MG63 (cell line): ENCODE measurements around the gene PACS1. TPM values are rescaled to one million over a fixed set of nuclear protein-coding genes. Genes with fewer than 3 reads are reported as not detected.
"Not testable (repeated sequence)": the region's sequence is repeated elsewhere in the genome, so short reads cannot be mapped to it uniquely, and the experiment has no call there.

Experiments
- DNase-seq: peaks from one replicate; pipeline ENCODE4 v3.0.0-alpha.2; 2020
- H3K27me3 ChIP-seq: fragments of 250-450 bp; sonication (Bioruptor Pico); 2 replicates; pipeline ENCODE4 v1.5.1; 2020; ENCODE audit warnings: mild to moderate bottlenecking, moderate library complexity
- H3K36me3 ChIP-seq: fragments of 250-450 bp; sonication (Bioruptor Pico); 2 replicates; pipeline ENCODE4 v1.5.1; 2020; ENCODE audit warnings: mild to moderate bottlenecking, moderate library complexity
- H3K4me3 ChIP-seq: fragments of 250-450 bp; sonication (Bioruptor Pico); 2 replicates; pipeline ENCODE4 v1.5.1; 2020; ENCODE audit warnings: mild to moderate bottlenecking, moderate library complexity
- H3K9me3 ChIP-seq: fragments of 250-450 bp; sonication (Bioruptor Pico); 2 replicates; pipeline ENCODE4 v1.5.1; 2020; ENCODE audit warnings: mild to moderate bottlenecking, moderate library complexity
- total RNA-seq: library from RNA; depleted of rRNA; stranded (reverse); fragments of >200 nt; shearing (Covaris generic); gene quantifications from 2 replicates; pipeline ENCODE4 v1.2.3, GENCODE V29; 2014; ENCODE audit warnings: low replicate concordance

Gene PACS1
- total RNA-seq, 1 experiment from 2014 or later, result 11.2 TPM

DNA sequence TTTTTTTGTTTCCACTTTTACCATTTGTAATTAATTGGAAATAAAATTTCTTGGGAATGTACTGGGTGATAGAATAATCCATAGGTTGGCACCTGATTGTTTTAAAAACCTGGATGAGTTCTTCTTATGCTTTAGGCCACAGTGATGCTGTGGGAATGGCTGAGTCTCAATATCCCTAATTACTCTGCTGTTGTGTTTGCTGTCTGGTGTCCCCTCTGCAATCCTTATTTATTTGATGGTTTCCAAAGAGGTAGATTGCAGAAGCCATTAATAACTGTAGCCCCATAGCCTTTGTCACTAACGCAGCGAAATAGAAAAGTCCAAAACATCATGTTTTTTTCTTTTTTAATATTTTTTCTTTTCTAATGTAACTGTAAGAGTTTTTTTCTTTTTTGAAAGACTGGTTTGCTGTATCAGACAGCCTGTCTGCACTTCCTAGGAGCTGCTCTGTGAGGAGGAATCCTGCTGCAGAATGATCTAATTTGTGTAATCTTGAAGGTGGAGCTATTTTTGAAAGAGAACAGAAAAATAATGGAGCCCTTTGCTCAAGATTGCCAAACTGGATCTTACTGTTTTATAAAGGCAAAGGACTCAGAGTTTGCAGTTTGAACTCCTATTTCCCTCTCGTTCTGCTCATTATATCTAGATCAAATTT lies 14.9 kb downstream of the PACS1 start:
- no peak for DNase-seq
- H3K4me3 ChIP-seq, result no peak overlapping the region
- H3K27me3 ChIP-seq, result no peaks in the 10 kb centered on the region
- no peaks in the 10 kb centered on the region for H3K9me3 ChIP-seq
- no peaks in the 10 kb centered on the region for H3K36me3 ChIP-seq

DNA sequence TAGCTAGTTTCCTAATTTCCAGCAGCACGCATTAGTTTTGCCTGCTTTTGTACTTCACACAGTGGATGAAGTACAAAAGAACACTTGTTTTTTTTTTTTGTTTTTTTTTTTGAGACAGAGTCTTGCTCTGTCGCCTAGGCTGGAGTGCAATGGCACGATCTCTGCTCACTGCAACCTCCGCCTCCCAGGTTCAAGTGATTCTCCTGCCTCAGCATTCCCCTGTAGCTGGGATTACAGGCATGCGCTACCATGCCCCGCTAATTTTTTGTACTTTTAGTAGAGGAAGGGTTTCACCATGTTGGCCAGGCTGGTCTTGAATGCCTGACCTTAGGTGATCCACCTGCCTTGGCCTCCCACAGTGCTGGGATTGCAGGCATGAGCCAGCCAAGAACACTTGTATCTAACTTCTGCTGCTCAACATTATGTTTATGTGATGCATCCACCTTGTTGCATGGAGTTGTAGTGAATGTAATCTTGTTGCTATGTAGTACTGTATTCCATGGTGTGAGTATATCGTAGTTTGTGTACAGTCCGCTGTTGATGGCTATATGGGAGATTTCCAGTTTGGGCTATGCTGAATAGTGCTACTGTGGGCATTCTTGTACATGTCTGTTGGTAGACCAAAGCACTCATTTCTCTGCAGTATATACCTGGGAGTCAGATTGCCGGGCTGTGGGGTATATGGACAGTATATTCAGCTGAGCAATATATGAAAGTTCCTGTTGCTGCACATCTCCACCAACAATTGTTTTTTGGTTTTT lies 17.3 kb downstream of the PACS1 start:
- H3K27me3 ChIP-seq, result no peaks in the 10 kb centered on the region
- H3K36me3 ChIP-seq, result no peaks in the 10 kb centered on the region
- DNase-seq, result no peak
- H3K4me3 ChIP-seq, result no peak overlapping the region
- H3K9me3 ChIP-seq, result no peaks in the 10 kb centered on the region

DNA sequence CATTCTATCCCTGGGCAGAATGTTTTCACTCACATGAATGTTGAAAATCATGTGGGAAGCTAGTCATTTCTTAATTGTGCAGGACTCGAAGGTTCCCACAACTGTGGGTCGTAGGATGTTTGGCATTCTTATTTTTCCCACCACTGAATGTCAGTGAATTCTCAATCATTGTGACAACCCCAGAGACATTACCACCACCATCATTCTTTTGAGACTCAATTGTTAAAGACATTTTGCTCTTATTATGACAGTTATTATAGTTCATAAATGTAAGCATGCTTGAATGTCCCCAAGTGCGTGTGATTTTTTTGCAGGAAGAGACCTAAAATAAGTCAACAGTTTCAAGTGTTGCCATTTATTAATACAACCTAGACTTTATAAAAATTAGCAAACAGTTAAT lies 19.0 kb downstream of the PACS1 start:
- DNase-seq, result no peak
- Histone ChIP-seq H3K36me3 (no peaks in the 10 kb centered on the region), H3K4me3 (no peak overlapping the region), H3K9me3 (no peaks in the 10 kb centered on the region), H3K27me3 (no peaks in the 10 kb centered on the region)

GRCh38 chr11:66090288-66090687 lies 20.2 kb downstream of the PACS1 start:
- H3K4me3 ChIP-seq, result no peak overlapping the region
- H3K9me3 ChIP-seq, result no peaks in the 10 kb centered on the region
- DNase-seq, result no peak
- no peaks in the 10 kb centered on the region for H3K27me3 ChIP-seq
- no peaks in the 10 kb centered on the region for H3K36me3 ChIP-seq

DNA sequence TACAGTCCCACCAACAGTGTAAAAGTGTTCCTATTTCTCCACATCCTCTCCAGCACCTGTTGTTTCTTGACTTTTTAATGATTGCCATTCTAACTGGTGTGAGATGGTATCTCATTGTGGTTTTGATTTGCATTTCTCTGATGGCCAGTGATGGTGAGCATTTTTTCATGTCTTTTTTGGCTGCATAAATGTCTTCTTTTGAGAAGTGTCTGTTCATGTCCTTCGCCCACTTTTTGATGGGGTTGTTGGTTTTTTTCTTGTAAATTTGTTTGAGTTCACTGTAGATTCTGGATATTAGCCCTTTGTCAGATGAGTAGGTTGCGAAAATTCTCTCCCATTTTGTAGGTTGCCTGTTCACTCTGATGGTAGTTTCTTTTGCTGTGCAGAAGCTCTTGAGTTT lies 22.1 kb downstream of the PACS1 start:
- not testable (repeated sequence) for H3K4me3 ChIP-seq, H3K36me3 ChIP-seq, H3K27me3 ChIP-seq, DNase-seq, H3K9me3 ChIP-seq

DNA sequence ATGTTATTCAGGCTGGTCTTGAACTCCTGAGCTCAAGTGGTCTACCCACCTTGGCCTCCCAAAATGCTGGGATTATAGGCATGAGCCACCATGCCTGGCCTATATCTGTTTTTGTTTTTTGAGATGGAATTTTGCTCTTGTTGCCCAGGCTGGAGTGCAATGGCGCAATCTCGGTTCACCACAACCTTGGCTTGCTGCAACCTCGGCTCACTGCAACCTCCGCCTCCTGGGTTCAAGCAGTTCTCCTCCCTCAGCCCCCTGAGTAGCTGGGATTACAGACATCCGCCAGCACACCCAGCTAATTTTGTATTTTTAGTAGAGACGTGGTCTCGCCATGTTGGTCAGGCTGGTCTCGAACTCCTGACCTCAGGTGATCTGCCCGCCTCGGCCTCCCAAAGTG lies 29.7 kb downstream of the PACS1 start:
- not testable (repeated sequence) for H3K4me3 ChIP-seq, DNase-seq, H3K36me3 ChIP-seq, H3K9me3 ChIP-seq, H3K27me3 ChIP-seq

- no peak for DNase-seq
- no peaks in the 10 kb centered on the region for H3K36me3 ChIP-seq
- no peak overlapping the region for H3K4me3 ChIP-seq
- no peaks in the 10 kb centered on the region for H3K27me3 ChIP-seq
- H3K9me3 ChIP-seq, result no peaks in the 10 kb centered on the region
Measured at GRCh38 chr11:66100272-66101065, 30.4 kb downstream of the PACS1 start.

DNA sequence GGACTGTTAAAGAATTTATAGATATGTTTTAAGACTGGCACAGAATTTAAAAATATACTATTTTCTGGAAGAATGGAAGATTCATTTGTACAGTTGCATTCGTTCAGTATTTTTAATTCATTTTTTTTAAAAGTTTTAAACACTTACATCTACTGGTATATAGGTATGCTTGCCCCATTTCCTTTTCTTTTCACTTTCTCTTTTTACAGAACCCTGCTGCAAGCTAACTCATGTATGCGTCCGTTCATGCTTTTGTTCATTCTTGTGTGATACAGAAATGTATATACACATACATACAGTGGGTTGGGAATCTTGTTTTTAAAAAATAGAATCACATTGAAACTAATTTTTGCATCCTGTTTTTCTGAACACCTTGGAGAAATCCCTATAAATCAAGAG lies 31.0 kb downstream of the PACS1 start:
- DNase-seq, result no peak
- no peak overlapping the region for H3K4me3 ChIP-seq
- no peaks in the 10 kb centered on the region for H3K27me3 ChIP-seq

DNA sequence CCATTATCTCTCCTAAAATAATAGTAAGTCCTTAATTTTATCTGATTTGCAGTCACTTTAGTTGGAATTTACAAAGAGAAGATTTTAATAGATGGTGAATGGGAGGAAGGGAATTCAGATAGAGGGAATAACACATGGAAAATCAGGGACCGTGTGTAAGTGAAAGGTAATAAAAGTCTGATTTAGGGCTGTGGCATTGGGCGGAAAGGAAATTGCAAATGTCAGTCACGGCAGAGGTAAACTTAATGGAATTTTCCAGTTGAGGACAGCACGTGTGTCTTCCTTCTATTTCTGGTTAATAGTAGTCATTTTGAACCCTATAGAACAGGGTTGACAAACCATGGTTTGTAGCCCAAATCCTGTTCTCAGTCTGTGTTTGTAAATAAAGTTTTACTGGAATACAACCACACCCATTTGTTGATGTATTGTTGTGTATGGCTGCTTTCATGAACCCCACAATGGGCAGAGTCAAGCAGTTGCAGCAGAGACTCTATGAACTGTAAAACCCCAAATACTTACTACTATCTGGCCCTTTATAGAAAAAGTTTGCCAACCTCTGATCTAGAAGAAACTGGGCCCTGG lies 34.1 kb downstream of the PACS1 start:
- Histone ChIP-seq H3K27me3 (no peaks in the 10 kb centered on the region), H3K36me3 (peaks cover 3% of the 10 kb centered on the region), H3K9me3 (no peaks in the 10 kb centered on the region), H3K4me3 (no peak overlapping the region)
- no peak for DNase-seq

More for the DNA sequence above, 31.0 kb downstream of the PACS1 start:
- no peaks in the 10 kb centered on the region for H3K9me3 ChIP-seq
- H3K36me3 ChIP-seq, result no peaks in the 10 kb centered on the region

DNA sequence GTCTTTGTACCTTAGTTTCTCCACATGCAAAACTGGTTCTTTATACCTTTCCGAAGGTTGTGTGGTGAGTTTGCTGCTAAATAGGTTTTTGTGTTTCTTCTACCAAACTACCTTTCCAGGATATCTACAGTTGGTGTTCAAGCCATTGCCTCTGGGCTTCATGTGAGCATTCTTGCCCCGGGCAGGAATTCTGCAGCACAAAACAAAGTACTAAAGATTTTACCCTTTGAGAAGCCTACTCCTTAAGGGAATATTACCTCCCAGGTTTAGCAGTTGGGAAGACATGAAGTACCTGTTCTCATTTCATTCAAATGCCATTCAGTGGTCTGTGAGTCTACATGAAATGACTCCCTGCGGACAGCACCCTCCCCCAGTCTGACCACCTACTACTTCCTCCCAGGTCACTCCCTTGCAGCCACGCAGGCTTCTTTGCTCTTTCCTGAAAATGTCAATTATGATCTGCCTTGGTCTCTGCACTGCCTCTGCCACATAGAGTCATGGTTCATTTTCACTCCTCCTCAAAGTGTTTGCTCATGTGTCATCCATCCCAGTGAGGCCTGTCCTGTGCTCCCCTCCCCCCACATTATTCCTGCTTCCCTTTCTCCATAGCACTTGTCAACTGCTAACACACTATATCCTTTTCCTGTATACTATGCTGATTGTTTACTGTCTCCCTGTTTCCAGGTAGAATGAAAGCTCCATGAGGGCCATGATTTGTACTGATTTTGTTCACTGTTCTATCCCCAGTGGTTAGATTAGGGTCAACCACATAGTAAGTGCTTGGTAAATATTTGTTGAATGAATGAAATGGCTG lies 36.9 kb downstream of the PACS1 start:
- no peaks in the 10 kb centered on the region for H3K27me3 ChIP-seq
- no peak overlapping the region for H3K4me3 ChIP-seq
- DNase-seq, result no peak
- peaks cover 3% of the 10 kb centered on the region for H3K36me3 ChIP-seq
- no peaks in the 10 kb centered on the region for H3K9me3 ChIP-seq

DNA sequence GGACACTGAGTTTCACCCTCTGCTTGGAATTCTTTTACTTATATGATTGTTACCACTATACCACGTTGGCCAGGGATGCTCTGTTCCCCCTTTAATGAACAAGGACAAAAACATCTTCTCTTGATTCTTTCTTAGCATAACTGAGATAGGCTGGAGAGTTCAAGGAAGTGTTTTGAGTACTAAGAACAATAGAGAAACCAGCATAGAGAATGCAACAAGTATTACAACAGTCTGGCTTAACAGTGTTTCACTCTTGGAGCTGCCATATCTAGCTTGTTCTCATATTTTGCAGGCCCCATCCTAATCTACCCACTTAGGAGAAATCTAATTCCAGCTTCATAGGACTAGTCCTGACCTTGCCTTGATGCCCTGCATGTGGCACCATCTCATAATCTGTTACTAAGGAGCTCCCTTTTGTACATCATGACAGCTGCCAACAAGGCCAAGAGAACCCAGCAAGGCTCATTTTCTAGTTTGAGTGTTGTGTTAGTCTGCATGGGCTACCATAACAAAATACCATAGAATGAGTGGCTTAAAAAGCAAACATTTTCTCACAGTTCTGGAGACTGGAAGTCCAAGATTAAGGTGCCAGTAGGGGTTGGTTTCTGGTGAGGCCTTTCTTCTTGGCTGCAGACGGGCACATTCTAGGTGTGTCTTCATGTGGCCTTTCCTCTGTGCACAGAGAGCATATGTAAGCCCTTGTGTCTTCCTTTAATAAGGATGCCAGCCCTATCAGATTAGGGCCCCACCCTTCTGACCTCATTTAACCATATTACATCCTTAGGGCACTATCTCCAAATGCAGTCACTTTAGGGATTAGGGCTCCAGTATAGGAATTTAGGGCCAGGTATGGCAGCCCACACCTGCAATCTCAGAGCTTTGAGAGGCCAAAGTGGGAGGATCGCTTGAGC lies 37.8 kb downstream of the PACS1 start:
- Histone ChIP-seq H3K36me3 (peaks cover 3% of the 10 kb centered on the region), H3K27me3 (no peaks in the 10 kb centered on the region), H3K9me3 (no peaks in the 10 kb centered on the region), H3K4me3 (no peak overlapping the region)
- DNase-seq, result no peak

- Histone ChIP-seq H3K36me3 (peaks cover 3% of the 10 kb centered on the region), H3K27me3 (no peaks in the 10 kb centered on the region), H3K9me3 (no peaks in the 10 kb centered on the region), H3K4me3 (no peak overlapping the region)
- no peak for DNase-seq
Measured at GRCh38 chr11:66109294-66109693, 39.2 kb downstream of the PACS1 start.

- Histone ChIP-seq H3K27me3 (no peaks in the 10 kb centered on the region), H3K9me3 (no peaks in the 10 kb centered on the region), H3K36me3 (peaks cover 3% of the 10 kb centered on the region), H3K4me3 (no peak overlapping the region)
- no peak for DNase-seq
Measured at GRCh38 chr11:66111158-66111557, 41.1 kb downstream of the PACS1 start.

DNA sequence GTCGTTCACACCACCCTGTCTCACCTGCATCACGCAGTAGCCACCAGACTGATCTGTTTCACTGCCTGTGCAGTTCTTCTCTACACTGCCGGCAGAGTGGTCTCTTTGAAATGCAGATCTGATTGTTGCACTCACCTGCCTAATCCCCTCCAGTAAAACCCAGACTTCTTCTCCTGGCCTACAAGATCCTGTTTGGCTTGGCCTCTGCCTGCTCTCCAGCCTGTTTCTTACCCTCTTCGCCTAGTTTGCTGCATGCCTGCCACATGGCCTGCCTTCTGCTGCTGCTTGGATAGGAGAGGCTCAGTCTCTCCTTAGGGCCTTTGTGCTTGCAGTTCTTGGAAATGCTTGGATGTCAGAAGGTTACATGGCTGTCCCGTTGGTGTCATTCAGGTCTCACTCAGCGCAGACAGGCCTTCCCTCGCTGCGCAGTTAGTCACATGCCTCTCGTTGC lies 42.0 kb downstream of the PACS1 start:
- H3K4me3 ChIP-seq, result no peak overlapping the region
- H3K36me3 ChIP-seq, result peaks cover 3% of the 10 kb centered on the region
- no peak for DNase-seq

GRCh38 chr11:66112601-66113499 lies 42.8 kb downstream of the PACS1 start:
- no peaks in the 10 kb centered on the region for H3K27me3 ChIP-seq
- no peaks in the 10 kb centered on the region for H3K9me3 ChIP-seq
- no peak overlapping the region for H3K4me3 ChIP-seq
- peak; percentile 55 for DNase-seq
- H3K36me3 ChIP-seq, result no peaks in the 10 kb centered on the region

More for the DNA sequence above, 42.0 kb downstream of the PACS1 start:
- Histone ChIP-seq H3K9me3 (no peaks in the 10 kb centered on the region), H3K27me3 (no peaks in the 10 kb centered on the region)
